ENCODE data around the gene TP53RK.

- TF ChIP-seq USF2 (IDR thresholded peaks at IDR 0.05; ENCODE audit: low read depth, low read length) (no peak), SMC3 (IDR thresholded peaks at IDR 0.05; ENCODE audit: low read depth, low read length) (no peak), CTCF (conservative IDR thresholded peaks at IDR 0.05; ENCODE audit: low read depth, low read length) (no peak), POLR2A (IDR thresholded peaks at IDR 0.05; ENCODE audit: low read depth, low read length) (no peak), MXI1 (IDR thresholded peaks at IDR 0.05; ENCODE audit: borderline replicate concordance, low read depth, low read length) (no peak), MAZ (IDR thresholded peaks at IDR 0.05; ENCODE audit: borderline replicate concordance, low read depth, low read length) (no peak), CHD1 (IDR thresholded peaks at IDR 0.05; ENCODE audit: low read depth, low read length) (no peak), CEBPB (IDR thresholded peaks at IDR 0.05; ENCODE audit: low read depth, low read length) (no peak), RAD21 (IDR thresholded peaks at IDR 0.05; ENCODE audit: low read length) (no peak), RCOR1 (IDR thresholded peaks at IDR 0.05; ENCODE audit: insufficient replicate concordance, low read length) (no peak), MAFK (IDR thresholded peaks at IDR 0.05; ENCODE audit: low read depth, low read length) (no peak), RFX5 (IDR thresholded peaks at IDR 0.05; ENCODE audit: low read depth, low read length) (no peak), BHLHE40 (IDR thresholded peaks at IDR 0.05; ENCODE audit: low read depth, low read length) (no peak), NFE2L2 (IDR thresholded peaks at IDR 0.05; ENCODE audit: low read depth, low read length) (no peak)
Observed at GRCh38 chr20:46731770-46732169, 42.5 kb upstream of the TP53RK start.

Measured in IMR-90 (cell line).